Hepatocyte (in vitro differentiated cells): Measurements from ENCODE around the gene FNDC1.

ENCODE experiments used
- EZH2 ChIP-seq: fragments of 200-600 bp; sonication (generic); IDR thresholded peaks from 2 replicates; pipeline ENCODE4 v1.6.1; 2016; ENCODE audit warnings: antibody characterized with exemption, mild to moderate bottlenecking, borderline replicate concordance
- EZH2phosphoT487 ChIP-seq: fragments of 200-600 bp; sonication (generic); IDR thresholded peaks from one replicate; pipeline ENCODE4 v1.6.1; 2018; ENCODE audit warnings: antibody characterized with exemption, mild to moderate bottlenecking, low read depth, moderate library complexity; ENCODE audit not compliant: unreplicated experiment, severe bottlenecking

DNA sequence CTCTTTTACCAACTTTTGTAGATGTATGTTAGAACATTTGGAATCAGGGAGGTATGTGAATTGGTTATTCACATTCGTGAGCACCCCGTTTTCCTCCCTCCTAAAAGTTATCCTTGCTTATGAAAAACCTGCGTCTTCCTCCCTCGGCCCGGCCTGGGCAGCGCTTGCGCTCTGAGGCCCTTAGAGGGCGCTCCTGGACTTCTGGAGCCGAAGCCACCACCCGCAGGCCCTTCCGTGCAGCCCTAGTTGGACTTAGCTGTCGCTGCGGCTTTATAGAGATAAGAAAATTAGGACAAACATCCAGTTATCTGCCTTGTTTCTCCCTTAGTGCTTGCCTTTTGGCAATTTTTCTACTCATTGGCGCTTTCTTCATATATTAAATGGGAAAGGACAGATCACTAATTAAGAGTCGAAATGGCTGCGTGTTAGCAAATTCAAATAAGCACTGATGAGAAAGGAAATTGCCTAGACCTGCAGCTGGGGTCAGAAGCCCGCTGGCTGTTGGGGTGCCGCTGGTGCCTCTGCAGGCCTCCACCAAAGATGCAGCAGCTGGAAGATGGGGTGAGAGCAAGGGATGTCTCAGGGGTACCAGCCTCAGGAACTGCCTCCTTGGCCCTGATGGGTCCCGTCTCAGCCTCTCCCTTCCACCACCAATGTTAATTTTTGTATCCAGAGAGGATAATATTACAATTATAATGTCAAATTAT lies 5.2 kb downstream of the FNDC1 start:
- TF ChIP-seq EZH2 (no peak), EZH2phosphoT487 (no peak)
